Subcutaneous abdominal adipose tissue (tissue), 5 donors: ENCODE measurements around the gene PLXDC2.

Source experiments
- H3K27ac ChIP-seq: one replicate; pipeline ENCODE4 v1.7.0; 2013; ENCODE audit warnings: low read depth, mild to moderate bottlenecking, inconsistent platforms, low read length, moderate library complexity
- H3K27me3 ChIP-seq, 5 donors: one replicate each; pipeline ENCODE4 v1.7.0; 2013; ENCODE audit warnings: low read length in 5 of 5, inconsistent platforms in 1 of 5; ENCODE audit not compliant: control insufficient read depth in 5 of 5, insufficient read depth in 4 of 5
- H3K36me3 ChIP-seq, 5 donors: one replicate each; pipeline ENCODE4 v1.7.0; 2013; ENCODE audit warnings: low read length in 5 of 5; ENCODE audit not compliant: control insufficient read depth in 5 of 5, insufficient read depth in 5 of 5
- H3K4me1 ChIP-seq, 5 donors: one replicate each; pipeline ENCODE4 v1.7.0; 2013; ENCODE audit warnings: low read length in 5 of 5, mild to moderate bottlenecking in 3 of 5, moderate library complexity in 1 of 5; ENCODE audit not compliant: control insufficient read depth in 5 of 5, insufficient read depth in 5 of 5
- H3K4me3 ChIP-seq, 5 donors: one replicate each; pipeline ENCODE4 v1.7.0; 2013; ENCODE audit warnings: low read length in 5 of 5, low read depth in 1 of 5
- H3K9ac ChIP-seq, 5 donors: one replicate each; pipeline ENCODE4 v1.7.0; 2013; ENCODE audit warnings: low read length in 5 of 5, mild to moderate bottlenecking in 4 of 5, moderate library complexity in 3 of 5
- H3K9me3 ChIP-seq, 5 donors: one replicate each; pipeline ENCODE4 v1.7.0; 2013; ENCODE audit warnings: low read length in 5 of 5; ENCODE audit not compliant: control insufficient read depth in 5 of 5
- donor health status: healthy.
- donor health status: healthy.
- donor health status: healthy.
- donor health status: healthy.
- donor health status: healthy.

Gene PLXDC2

DNA sequence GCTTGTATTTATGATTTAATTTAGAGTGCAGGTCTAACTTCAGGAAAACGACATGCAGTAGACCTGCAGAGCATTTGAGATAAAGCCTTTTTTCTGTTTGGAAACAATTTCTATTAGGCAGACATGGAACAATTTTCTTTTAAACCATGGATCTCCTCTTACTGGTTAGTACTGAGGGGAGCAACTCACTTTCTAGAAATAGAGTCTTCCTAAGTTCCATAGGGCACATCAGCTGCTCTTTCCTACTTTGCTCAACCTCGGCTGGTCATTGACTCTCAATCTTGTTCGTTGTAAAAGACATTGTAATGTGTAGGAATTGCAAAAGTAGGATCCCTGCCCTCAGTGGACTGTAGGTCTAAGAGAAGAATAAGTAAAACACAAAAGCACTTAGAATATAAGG is 58.0 kb downstream of the PLXDC2 start:
- no peak overlapping the region for H3K27ac ChIP-seq
- no peak overlapping the region for H3K9ac ChIP-seq
- H3K4me3 ChIP-seq, result no peak overlapping the region
- no peaks in the 10 kb centered on the region for H3K9me3 ChIP-seq
- H3K36me3 ChIP-seq, result no peaks in the 10 kb centered on the region
- H3K4me1 ChIP-seq, result peaks cover 0 to 9% (median 5%) of the 10 kb centered on the region in 5 donors
- no peaks in the 10 kb centered on the region for H3K27me3 ChIP-seq

- H3K36me3 ChIP-seq, result no peaks in the 10 kb centered on the region
- no peak overlapping the region for H3K27ac ChIP-seq
- H3K9ac ChIP-seq, result no peak overlapping the region
- no peaks in the 10 kb centered on the region for H3K27me3 ChIP-seq
- no peaks in the 10 kb centered on the region for H3K9me3 ChIP-seq
- H3K4me3 ChIP-seq, result no peak overlapping the region
- H3K4me1 ChIP-seq, result peaks cover 0 to 9% (median 5%) of the 10 kb centered on the region in 5 donors
Observed at GRCh38 chr10:19874791-19875190, 58.6 kb downstream of the PLXDC2 start.

DNA sequence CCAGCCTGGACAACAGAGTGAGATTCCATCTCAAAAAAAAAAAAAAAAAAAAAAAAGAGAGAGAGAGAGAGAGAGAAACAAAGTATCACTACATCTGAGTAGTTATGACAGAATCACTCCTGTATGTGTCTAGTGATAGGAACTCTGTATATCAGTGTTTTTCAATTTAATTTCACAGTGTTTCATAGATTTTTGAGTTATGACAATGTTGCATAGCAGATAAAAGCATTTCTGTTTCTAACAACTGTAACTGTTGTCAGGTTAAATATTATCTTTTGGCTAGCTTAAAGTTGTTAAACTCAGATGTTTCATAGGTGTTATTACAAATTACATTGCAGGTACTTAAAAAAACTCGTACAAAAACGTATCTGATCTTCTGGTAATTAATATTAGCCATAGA is 60.3 kb downstream of the PLXDC2 start:
- Histone ChIP-seq H3K36me3 (no peaks in the 10 kb centered on the region), H3K27ac (no peak overlapping the region), H3K27me3 (no peaks in the 10 kb centered on the region), H3K4me1 (peaks cover 0 to 9% (median 5%) of the 10 kb centered on the region in 5 donors), H3K9me3 (no peaks in the 10 kb centered on the region), H3K4me3 (no peak overlapping the region), H3K9ac (no peak overlapping the region)

DNA sequence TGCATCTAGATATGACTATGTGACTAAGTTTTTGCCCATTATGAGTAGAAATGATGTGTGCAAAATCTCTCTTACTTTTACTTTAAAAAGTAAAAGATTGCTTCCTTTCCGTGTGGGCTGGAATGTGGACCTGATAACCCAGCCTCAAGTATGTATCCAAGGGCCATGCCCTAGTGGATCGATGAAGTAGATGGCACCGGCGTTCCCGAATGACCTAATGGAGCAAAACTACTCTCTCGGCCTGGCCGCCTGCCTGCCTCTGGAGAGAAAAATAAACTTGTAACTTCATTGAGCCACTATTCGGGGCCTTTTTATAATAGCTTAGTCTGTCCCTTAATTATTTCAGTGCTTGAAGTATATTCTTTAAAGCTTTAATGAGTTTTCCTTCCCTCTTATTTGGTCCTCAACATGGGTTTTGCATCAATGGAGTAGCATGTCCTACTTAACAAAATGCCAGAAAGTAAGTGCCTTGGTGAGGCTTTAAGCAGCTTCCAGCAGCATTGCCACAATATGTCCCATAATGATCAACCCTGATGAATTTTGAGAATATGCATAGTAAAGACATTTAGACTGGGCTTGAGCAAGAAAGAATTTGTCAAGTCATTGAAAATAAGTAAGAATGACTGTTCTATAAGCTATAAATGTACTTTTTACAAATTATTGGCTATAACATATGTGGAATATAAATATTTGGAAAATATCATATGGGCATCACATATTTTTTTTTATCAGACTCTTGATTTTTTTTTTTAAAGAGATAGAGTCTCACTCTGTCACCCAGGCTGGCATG is 61.4 kb downstream of the PLXDC2 start:
- peaks cover 0 to 8% (median 3%) of the 10 kb centered on the region in 5 donors for H3K4me1 ChIP-seq

DNA sequence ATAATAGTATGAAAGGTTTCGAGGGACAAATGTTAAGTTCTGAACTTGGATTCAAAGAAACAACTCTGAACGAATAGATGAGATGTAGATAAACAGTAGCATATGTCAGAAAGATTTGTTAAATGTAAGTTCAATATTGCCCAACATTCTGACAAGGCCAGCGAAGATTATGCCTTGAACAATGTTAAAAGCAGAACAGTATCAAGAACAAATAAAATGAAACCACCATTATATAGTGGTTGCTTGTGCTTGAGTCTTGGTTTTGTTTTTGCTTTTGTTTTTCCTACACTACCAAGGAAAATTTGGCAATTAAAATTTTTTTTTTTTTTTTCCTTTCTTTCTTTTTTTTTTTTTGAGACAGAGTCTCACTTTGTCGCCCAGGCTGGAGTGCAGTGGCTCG is 66.4 kb downstream of the PLXDC2 start:
- no peaks in the 10 kb centered on the region for H3K36me3 ChIP-seq
- no peak overlapping the region for H3K4me3 ChIP-seq
- no peak overlapping the region for H3K27ac ChIP-seq
- H3K9me3 ChIP-seq, result no peaks in the 10 kb centered on the region
- no peak overlapping the region for H3K9ac ChIP-seq
- peaks cover 0 to 3% (median 0%) of the 10 kb centered on the region in 5 donors for H3K4me1 ChIP-seq
- no peaks in the 10 kb centered on the region for H3K27me3 ChIP-seq

More for the DNA sequence above, 61.4 kb downstream of the PLXDC2 start:
- Histone ChIP-seq H3K27me3 (no peaks in the 10 kb centered on the region), H3K36me3 (no peaks in the 10 kb centered on the region), H3K4me3 (no peak overlapping the region), H3K9ac (no peak overlapping the region), H3K9me3 (no peaks in the 10 kb centered on the region), H3K27ac (no peak overlapping the region)

DNA sequence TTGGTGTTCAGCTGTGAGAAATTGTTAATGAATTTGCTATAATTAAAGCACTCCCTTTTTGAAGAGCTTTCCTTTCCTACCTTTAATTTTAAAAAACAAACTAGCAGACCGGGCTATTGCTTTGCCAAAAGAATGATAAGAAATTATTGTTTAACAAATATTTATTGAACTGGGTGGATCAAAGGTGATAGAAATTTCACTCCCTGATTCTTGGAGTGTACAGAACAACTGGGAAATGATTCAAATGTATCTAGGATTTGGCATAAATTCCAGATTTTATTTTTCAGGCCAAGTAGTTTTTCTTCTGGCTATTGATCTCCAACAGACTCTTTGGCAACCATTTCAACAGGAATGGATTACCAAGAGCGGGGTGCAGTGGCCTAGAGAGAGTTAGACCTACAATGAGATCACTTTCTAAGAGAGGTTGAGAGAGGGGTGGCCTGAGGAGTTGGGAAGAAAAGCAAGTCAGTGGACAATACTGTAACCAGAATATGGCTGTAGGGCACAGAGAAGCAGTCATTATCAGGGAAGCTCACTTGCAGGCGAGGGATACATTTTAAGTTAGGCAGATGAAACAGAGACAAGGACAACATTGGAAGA is 71.9 kb downstream of the PLXDC2 start:
- Histone ChIP-seq H3K4me1 (peaks cover 0 to 13% (median 10%) of the 10 kb centered on the region in 5 donors), H3K4me3 (no peak overlapping the region), H3K36me3 (no peaks in the 10 kb centered on the region), H3K9ac (no peak overlapping the region), H3K9me3 (no peaks in the 10 kb centered on the region), H3K27me3 (no peaks in the 10 kb centered on the region), H3K27ac (no peak overlapping the region)

DNA sequence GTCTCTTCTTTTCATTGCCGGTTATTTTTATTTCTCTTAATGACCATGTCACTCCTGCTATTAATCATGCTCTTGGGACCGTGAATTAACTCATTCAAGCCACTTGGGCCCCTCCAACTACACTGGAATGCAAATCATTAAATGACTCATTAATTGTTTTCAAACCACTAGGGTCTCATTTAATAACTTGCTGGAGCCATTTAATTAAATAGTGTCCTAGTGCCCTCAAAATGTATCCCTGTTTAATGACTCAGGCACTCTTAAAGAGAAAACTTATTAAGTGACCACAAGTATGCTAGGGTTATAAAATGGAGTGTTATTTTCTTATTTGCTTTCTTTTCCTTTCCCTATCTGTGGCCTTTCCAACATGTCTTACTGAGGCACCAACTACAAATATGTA is 73.0 kb downstream of the PLXDC2 start:
- Histone ChIP-seq H3K9ac (no peak overlapping the region), H3K4me3 (no peak overlapping the region), H3K4me1 (peaks cover 0 to 13% (median 10%) of the 10 kb centered on the region in 5 donors), H3K27ac (no peak overlapping the region), H3K27me3 (no peaks in the 10 kb centered on the region), H3K36me3 (no peaks in the 10 kb centered on the region), H3K9me3 (no peaks in the 10 kb centered on the region)

DNA sequence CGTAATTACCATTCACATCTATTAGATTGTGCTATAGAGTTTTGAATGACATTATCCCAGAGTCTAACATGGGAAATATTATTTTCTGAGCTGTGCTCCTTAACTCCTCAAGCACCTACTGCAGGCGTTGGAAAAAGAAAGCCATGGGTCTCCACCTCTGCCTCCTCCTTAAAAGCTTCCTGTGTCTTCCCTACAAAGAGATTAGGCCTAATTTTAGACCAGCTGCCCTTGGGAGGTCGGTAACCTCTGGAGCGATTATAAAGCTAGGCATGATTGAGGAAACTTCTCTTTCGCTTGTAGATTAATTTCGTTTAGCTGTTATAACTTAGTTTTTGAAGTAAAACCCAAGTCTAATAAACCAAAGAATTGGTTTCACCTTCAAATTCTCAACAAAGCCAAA is 75.2 kb downstream of the PLXDC2 start:
- no peaks in the 10 kb centered on the region for H3K36me3 ChIP-seq

DNA sequence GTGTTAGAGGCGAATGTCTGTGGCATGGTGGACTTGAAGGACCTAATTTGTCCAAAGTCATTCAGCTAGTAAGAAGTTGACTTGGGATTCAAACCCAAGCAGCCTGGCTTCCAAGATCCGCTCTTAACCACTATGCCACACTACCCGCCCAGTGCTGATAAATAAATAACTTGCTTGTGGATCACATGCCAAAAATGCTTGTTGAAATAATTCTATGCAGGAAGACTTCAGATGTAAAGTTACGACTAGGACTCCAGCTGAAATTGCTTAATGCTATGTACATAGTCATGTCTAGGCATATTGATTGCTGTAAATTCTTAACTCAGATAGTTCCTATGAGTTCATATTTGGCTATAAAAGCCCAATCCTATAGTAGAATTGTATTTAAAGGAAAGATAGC is 76.0 kb downstream of the PLXDC2 start:
- Histone ChIP-seq H3K9me3 (no peaks in the 10 kb centered on the region), H3K27me3 (no peaks in the 10 kb centered on the region), H3K4me1 (peaks cover 0 to 13% (median 10%) of the 10 kb centered on the region in 5 donors), H3K27ac (no peak overlapping the region), H3K9ac (no peak overlapping the region), H3K4me3 (no peak overlapping the region), H3K36me3 (no peaks in the 10 kb centered on the region)

More for the DNA sequence above, 75.2 kb downstream of the PLXDC2 start:
- Histone ChIP-seq H3K4me1 (peaks cover 0 to 13% (median 10%) of the 10 kb centered on the region in 5 donors), H3K9ac (no peak overlapping the region), H3K27ac (no peak overlapping the region), H3K27me3 (no peaks in the 10 kb centered on the region), H3K4me3 (no peak overlapping the region), H3K9me3 (no peaks in the 10 kb centered on the region)

- Histone ChIP-seq H3K4me1 (peaks cover 0 to 13% (median 7%) of the 10 kb centered on the region in 5 donors), H3K9ac (no peak overlapping the region), H3K36me3 (no peaks in the 10 kb centered on the region), H3K27me3 (no peaks in the 10 kb centered on the region), H3K9me3 (no peaks in the 10 kb centered on the region), H3K4me3 (no peak overlapping the region), H3K27ac (no peak overlapping the region)
Observed at GRCh38 chr10:19892677-19893076, 76.4 kb downstream of the PLXDC2 start.
